ENCODE data around the gene EMX1.

EMX1 gene

GRCh38 chr2:72924353-72925240, 7.3 kb downstream of the EMX1 start:
- no peak for DNase-seq (ENCODE audit: low spot score)

GRCh38 chr2:72925328-72925943, 8.1 kb downstream of the EMX1 start:
- no peak for DNase-seq (ENCODE audit: low spot score)

- no peak for DNase-seq (ENCODE audit: low spot score)
Observed at GRCh38 chr2:72926368-72926767, 9.0 kb downstream of the EMX1 start.

GRCh38 chr2:72926811-72927465, 9.6 kb downstream of the EMX1 start:
- no peak for DNase-seq (ENCODE audit: low spot score)

GRCh38 chr2:72927619-72928550, 10.6 kb downstream of the EMX1 start:
- DNase-seq (ENCODE audit: low spot score) = no peak

GRCh38 chr2:72929010-72929409, 11.7 kb downstream of the EMX1 start:
- no peak for DNase-seq (ENCODE audit: low spot score)

- no peak for DNase-seq (ENCODE audit: low spot score)
Observed at GRCh38 chr2:72931280-72931910, 14.1 kb downstream of the EMX1 start.

GRCh38 chr2:72932045-72932740, 14.9 kb downstream of the EMX1 start:
- no peak for DNase-seq (ENCODE audit: low spot score)

- no peak for DNase-seq (ENCODE audit: low spot score)
Observed at GRCh38 chr2:72932805-72933204, 15.5 kb downstream of the EMX1 start.

GRCh38 chr2:72933207-72933606, 15.9 kb downstream of the EMX1 start:
- no peak for DNase-seq (ENCODE audit: low spot score)

GRCh38 chr2:72933646-72934151, 16.4 kb downstream of the EMX1 start:
- DNase-seq (ENCODE audit: low spot score) = no peak

GRCh38 chr2:72934683-72935610, 17.6 kb downstream of the EMX1 start:
- DNase-seq (ENCODE audit: low spot score) = no peak

- no peak for DNase-seq (ENCODE audit: low spot score)
Observed at GRCh38 chr2:72935611-72935957, 18.3 kb downstream of the EMX1 start.

- DNase-seq (ENCODE audit: low spot score) = no peak
Observed at GRCh38 chr2:72936660-72937355, 19.5 kb downstream of the EMX1 start.

- DNase-seq (ENCODE audit: low spot score) = no peak
Observed at GRCh38 chr2:72937356-72937669, 20.0 kb downstream of the EMX1 start.

GRCh38 chr2:72938455-72938854, 21.1 kb downstream of the EMX1 start:
- no peak for DNase-seq (ENCODE audit: low spot score)

- DNase-seq (ENCODE audit: low spot score) = no peak
Observed at GRCh38 chr2:72940361-72940760, 23.0 kb downstream of the EMX1 start.

- no peak for DNase-seq (ENCODE audit: low spot score)
Observed at GRCh38 chr2:72940786-72941185, 23.5 kb downstream of the EMX1 start.

- DNase-seq (ENCODE audit: low spot score) = no peak
Observed at GRCh38 chr2:72942293-72942692, 25.0 kb downstream of the EMX1 start.

Measured in hematopoietic multipotent progenitor cell treated with erythropoietin and hydrocortisone succinate and interleukin-3 and kit ligand, for 17 days (in vitro differentiated cells).